ENCODE measurements around the gene SALL3.

- TF ChIP-seq, protein P1, sequence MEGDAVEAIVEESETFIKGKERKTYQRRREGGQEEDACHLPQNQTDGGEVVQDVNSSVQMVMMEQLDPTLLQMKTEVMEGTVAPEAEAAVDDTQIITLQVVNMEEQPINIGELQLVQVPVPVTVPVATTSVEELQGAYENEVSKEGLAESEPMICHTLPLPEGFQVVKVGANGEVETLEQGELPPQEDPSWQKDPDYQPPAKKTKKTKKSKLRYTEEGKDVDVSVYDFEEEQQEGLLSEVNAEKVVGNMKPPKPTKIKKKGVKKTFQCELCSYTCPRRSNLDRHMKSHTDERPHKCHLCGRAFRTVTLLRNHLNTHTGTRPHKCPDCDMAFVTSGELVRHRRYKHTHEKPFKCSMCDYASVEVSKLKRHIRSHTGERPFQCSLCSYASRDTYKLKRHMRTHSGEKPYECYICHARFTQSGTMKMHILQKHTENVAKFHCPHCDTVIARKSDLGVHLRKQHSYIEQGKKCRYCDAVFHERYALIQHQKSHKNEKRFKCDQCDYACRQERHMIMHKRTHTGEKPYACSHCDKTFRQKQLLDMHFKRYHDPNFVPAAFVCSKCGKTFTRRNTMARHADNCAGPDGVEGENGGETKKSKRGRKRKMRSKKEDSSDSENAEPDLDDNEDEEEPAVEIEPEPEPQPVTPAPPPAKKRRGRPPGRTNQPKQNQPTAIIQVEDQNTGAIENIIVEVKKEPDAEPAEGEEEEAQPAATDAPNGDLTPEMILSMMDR (IDR thresholded peaks at IDR 0.05; ENCODE audit: borderline replicate concordance, extremely low read depth, low read length, poor library complexity, severe bottlenecking) = no peak
- no peak for TF ChIP-seq EZH2 (IDR thresholded peaks at IDR 0.05; ENCODE audit: borderline replicate concordance, low read depth, low read length, severe bottlenecking)
Observed at GRCh38 chr18:78976765-78977636, 2.6 kb upstream of the SALL3 start.
